Ovary (tissue), 9 donors: ENCODE data around the gene LARGE1. TPM values are rescaled to one million over a fixed set of nuclear protein-coding genes. Genes with fewer than 3 reads are reported as not detected.

Source experiments
- DNase-seq, 5 donors: peaks; one replicate each; pipeline ENCODE4 v3.0.0-alpha.2; 2019 to 2020
- H3K27ac ChIP-seq, 2 donors: fragments of 200-600 bp; one replicate each; pipeline versions ENCODE4 v1.5.1 to v1.8.0; 2019 to 2022
- H3K27me3 ChIP-seq: fragments of 200-600 bp; one replicate; pipeline ENCODE4 v1.8.0; 2022
- H3K36me3 ChIP-seq: fragments of 200-600 bp; sonication (generic); one replicate; pipeline ENCODE4 v1.5.1; 2019
- H3K4me1 ChIP-seq: one replicate; pipeline ENCODE4 v1.8.1; 2013; ENCODE audit warnings: mild to moderate bottlenecking, moderate library complexity; ENCODE audit not compliant: insufficient read depth
- H3K4me3 ChIP-seq: fragments of 200-600 bp; sonication (generic); one replicate; pipeline ENCODE4 v1.5.1; 2017
- H3K9me3 ChIP-seq, 2 donors: fragments of 200-600 bp in 1 of 2; sonication (generic) in 1 of 2; one replicate each; pipeline versions ENCODE4 v1.5.1 to v1.8.1; 2013 to 2019; ENCODE audit warnings: mild to moderate bottlenecking in 1 of 2, moderate library complexity in 1 of 2
- EP300 ChIP-seq: sonication (generic); formaldehyde crosslinking; IDR thresholded peaks from one replicate; pipeline ENCODE4 v1.6.1; 2017; ENCODE audit warnings: antibody characterized with exemption
- POLR2A ChIP-seq: fragments of 450-650 bp; IDR thresholded peaks from one replicate; pipeline ENCODE4 v1.6.1; 2017; ENCODE audit warnings: antibody characterized with exemption, mild to moderate bottlenecking, moderate library complexity
- WGBS, 3 donors: extraction: QIAGEN DNeasy Blood & Tissue Kit in 1 of 3; methylation state at CpG; one replicate each; pipeline versions ENCODE4 v1.1.5 to v1.1.7; 2013 to 2017; 5-methylcytosine and 5-hydroxymethylcytosine counted together
- intact Hi-C, 4 donors: fragments of 100-400 bp; cut with DNase I; formaldehyde crosslinking; loops; one replicate each; pipeline versions ENCODE4 v1.11.0 to v1.15.1; 2022 to 2023
- polyA plus RNA-seq, 2 donors: library from polyadenylated mRNA; stranded (reverse); fragments of 200-250 nt in 1 of 2; fragments of 350-450 nt in 1 of 2; fragmentation: Illumina TruSeq in 1 of 2; extraction: RNeasy Lipid Tissue Mini Kit (QIAGEN cat#74804) in 1 of 2; gene quantifications; one replicate each; pipeline ENCODE4 v1.2.3, GENCODE V29; 2013 to 2014
- total RNA-seq, 7 donors: library from RNA; depleted of rRNA in 2 of 7; stranded (reverse); fragments of >200 nt in 2 of 7; fragmentation: NEBNext Ultra II Directional in 3 of 7; extraction: Animal tissue kit (Norgen Biotek cat#: 25700) in 3 of 7; gene quantifications; one replicate each; pipeline versions ENCODE4 v1.1.0 to v1.2.4, GENCODE V29; 2016 to 2023
- TF ChIP-seq, protein P1 (sequence below), 3 donors: fragments of 450-650 bp in 2 of 3; fragments of 200-600 bp in 1 of 3; IDR thresholded peaks; one replicate each; pipeline versions ENCODE4 v1.5.1 to v1.8.0; 2016 to 2022; ENCODE audit warnings: antibody characterized with exemption in 3 of 3, mild to moderate bottlenecking in 1 of 3
- donor health status: DM: no; HTN: no; CAD: no; lungs with moderate emphysema.
- donor health status: DM: no; HTN: no; CAD: no.
- donor health status: Bipolar disorder and iron deficiency.
- donor health status: DM: yes; HTN: yes; CAD: no.
- donor health status: DM: no; HTN: no; CAD: no.
- donor health status: DM: yes; HTN: yes; CAD: no.

The LARGE1 gene
- total and polyA plus RNA-seq, 9 donors: 13.4 to 67.6 (median 36.8) TPM

DNA sequence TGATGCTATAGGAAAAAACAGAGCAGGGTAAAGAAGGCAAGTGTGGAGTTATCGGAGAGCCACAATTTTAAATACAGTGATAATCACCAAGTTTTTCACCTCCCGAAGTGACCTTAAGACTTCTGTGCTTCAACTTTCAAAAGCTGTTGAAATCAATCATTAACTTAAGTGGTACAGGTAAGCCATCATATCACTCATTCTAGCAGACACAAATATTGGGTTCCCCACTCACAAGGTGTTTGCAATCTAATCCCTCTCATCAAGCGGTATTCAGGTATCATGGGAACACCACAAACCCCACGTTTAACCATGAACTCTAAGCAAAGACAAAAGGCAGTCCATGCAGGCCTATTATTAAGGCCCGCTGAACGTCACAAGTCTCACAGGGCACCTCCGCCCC, 26.8 kb downstream of the LARGE1 start:
- no peaks in the 10 kb centered on the region for H3K9me3 ChIP-seq
- H3K4me3 ChIP-seq: no peak overlapping the region
- H3K27ac ChIP-seq: no peak overlapping the region
- no peak for DNase-seq
- TF ChIP-seq EP300 (no peak), POLR2A (no peak)
- TF ChIP-seq, protein P1, sequence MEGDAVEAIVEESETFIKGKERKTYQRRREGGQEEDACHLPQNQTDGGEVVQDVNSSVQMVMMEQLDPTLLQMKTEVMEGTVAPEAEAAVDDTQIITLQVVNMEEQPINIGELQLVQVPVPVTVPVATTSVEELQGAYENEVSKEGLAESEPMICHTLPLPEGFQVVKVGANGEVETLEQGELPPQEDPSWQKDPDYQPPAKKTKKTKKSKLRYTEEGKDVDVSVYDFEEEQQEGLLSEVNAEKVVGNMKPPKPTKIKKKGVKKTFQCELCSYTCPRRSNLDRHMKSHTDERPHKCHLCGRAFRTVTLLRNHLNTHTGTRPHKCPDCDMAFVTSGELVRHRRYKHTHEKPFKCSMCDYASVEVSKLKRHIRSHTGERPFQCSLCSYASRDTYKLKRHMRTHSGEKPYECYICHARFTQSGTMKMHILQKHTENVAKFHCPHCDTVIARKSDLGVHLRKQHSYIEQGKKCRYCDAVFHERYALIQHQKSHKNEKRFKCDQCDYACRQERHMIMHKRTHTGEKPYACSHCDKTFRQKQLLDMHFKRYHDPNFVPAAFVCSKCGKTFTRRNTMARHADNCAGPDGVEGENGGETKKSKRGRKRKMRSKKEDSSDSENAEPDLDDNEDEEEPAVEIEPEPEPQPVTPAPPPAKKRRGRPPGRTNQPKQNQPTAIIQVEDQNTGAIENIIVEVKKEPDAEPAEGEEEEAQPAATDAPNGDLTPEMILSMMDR (IDR thresholded peaks at IDR 0.05): no peak
- no peaks in the 10 kb centered on the region for H3K27me3 ChIP-seq
- peaks cover 8% of the 10 kb centered on the region for H3K4me1 ChIP-seq
- WGBS, 3 donors: 91 to 97% (median 95%) methylated on average over 7 of the region's 7 CpGs
- intact Hi-C loops: no loop called here
- no peaks in the 10 kb centered on the region for H3K36me3 ChIP-seq

DNA sequence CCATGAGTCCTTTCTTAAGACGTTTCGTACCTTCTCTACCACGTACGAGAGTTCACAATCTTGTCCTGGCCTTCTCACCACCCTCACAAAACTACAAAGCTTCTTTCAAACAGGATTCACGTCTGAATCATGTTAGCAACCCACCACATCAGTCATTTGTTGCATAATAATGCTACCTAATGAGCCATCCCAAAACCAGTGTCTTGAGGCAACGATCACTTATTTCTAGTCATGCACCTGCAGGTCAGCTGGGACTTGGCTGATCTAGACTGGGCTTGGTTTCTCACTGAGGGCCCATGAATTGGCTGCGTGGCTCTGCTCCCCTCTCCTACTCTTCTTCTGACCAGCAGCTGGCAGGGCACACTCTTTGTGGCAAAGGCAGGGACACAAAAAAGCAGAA, 28.3 kb downstream of the LARGE1 start:
- Histone ChIP-seq H3K4me1 (peaks cover 3% of the 10 kb centered on the region), H3K27me3 (no peaks in the 10 kb centered on the region), H3K27ac (no peak overlapping the region), H3K9me3 (no peaks in the 10 kb centered on the region), H3K36me3 (no peaks in the 10 kb centered on the region), H3K4me3 (no peak overlapping the region)
- DNase-seq: no peak
- TF ChIP-seq EP300: no peak
- TF ChIP-seq, protein P1 (IDR thresholded peaks at IDR 0.05): no peak
- 87 to 94% (median 93%) methylated on average over 7 of the region's 7 CpGs for WGBS, 3 donors
- intact Hi-C loops: no loop called here

DNA sequence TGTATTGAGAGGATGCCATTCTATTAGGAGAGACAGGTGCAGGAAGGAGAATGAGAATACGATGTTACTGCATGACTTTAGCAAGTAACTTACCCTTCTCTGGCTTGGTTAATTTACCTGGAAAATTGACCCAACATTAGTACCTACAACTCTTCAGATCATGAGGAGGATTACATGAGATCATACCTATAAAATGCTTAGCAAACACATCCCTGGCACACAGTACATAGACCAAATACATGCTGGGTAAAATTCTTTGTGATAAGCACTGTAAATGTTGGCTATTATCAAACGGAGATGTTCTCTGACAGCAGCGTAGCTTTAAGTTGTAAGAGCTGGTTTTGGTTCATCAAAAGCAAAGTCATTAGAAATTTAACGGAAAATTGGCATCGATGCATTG, 28.8 kb downstream of the LARGE1 start:
- WGBS, 3 donors: 69 to 78% (median 73%) methylated on average over 5 of the region's 5 CpGs
- intact Hi-C loops: no loop called here
- TF ChIP-seq POLR2A (no peak), EP300 (no peak)
- TF ChIP-seq, protein P1 (IDR thresholded peaks at IDR 0.05): no peak
- Histone ChIP-seq H3K4me1 (peaks cover 3% of the 10 kb centered on the region), H3K4me3 (no peak overlapping the region), H3K27me3 (no peaks in the 10 kb centered on the region), H3K36me3 (no peaks in the 10 kb centered on the region), H3K9me3 (no peaks in the 10 kb centered on the region), H3K27ac (no peak overlapping the region)
- no peak for DNase-seq

DNA sequence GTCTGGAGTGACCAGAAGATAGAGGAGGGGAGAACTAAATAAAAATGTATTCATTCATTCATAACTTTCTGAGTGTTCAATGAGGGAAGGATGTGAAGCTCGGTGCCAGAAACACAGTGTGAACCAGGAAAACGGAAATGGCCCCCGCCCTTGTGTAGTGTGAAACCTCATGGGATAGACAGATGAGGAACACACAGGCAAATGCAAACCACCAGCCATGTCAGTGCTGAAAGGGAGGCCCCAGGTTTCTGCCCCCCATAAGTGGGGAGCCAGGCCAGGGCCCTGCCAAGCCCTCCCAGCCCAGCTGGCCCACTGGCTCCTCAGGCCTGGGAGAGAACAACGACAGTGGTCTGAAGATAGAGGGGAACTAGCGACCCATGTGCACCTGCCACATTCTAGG, 30.5 kb downstream of the LARGE1 start:
- TF ChIP-seq, protein P1 (IDR thresholded peaks at IDR 0.05): no peak
- TF ChIP-seq EP300: no peak
- TF ChIP-seq POLR2A: no peak

DNA sequence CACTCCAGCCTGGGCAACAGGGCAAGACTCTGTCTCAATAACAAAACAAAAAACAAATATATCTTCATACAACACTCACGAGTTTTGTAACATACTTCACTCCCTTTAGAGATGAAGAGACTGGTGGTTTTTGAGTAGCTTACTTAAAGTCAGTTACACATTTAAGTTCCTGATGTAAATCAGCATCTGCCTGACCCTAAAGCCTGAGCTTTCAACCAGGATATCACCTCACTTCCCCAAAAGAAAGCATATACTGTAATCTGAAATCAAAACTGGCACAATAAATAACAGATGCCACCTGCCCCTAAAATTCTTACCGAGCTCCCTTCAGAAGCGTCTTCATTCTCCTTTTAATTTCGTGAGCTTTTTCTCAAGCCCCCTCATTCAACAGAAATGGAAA, 31.5 kb downstream of the LARGE1 start:
- Histone ChIP-seq H3K27ac (no peak overlapping the region), H3K27me3 (no peaks in the 10 kb centered on the region), H3K4me1 (no peaks in the 10 kb centered on the region), H3K4me3 (no peak overlapping the region), H3K36me3 (no peaks in the 10 kb centered on the region), H3K9me3 (no peaks in the 10 kb centered on the region)
- intact Hi-C loops: no loop called here
- DNase-seq: no peak
- 71 to 81% (median 77%) methylated on average over 4 of the region's 4 CpGs for whole genome bisulfite sequencing, 3 donors
- no peak for TF ChIP-seq POLR2A
- TF ChIP-seq EP300: no peak
- TF ChIP-seq, protein P1 (IDR thresholded peaks at IDR 0.05): no peak

More for the DNA sequence above, 30.5 kb downstream of the LARGE1 start:
- no peak for DNase-seq
- Histone ChIP-seq H3K4me3 (no peak overlapping the region), H3K27ac (no peak overlapping the region), H3K27me3 (no peaks in the 10 kb centered on the region), H3K4me1 (no peaks in the 10 kb centered on the region), H3K9me3 (no peaks in the 10 kb centered on the region), H3K36me3 (no peaks in the 10 kb centered on the region)
- intact Hi-C loops: no loop called here
- 90 to 92% (median 91%) methylated on average over 5 of the region's 5 CpGs for WGBS, 3 donors
